Measurements from ENCODE around the gene B3GNT7.

Gene B3GNT7

DNA sequence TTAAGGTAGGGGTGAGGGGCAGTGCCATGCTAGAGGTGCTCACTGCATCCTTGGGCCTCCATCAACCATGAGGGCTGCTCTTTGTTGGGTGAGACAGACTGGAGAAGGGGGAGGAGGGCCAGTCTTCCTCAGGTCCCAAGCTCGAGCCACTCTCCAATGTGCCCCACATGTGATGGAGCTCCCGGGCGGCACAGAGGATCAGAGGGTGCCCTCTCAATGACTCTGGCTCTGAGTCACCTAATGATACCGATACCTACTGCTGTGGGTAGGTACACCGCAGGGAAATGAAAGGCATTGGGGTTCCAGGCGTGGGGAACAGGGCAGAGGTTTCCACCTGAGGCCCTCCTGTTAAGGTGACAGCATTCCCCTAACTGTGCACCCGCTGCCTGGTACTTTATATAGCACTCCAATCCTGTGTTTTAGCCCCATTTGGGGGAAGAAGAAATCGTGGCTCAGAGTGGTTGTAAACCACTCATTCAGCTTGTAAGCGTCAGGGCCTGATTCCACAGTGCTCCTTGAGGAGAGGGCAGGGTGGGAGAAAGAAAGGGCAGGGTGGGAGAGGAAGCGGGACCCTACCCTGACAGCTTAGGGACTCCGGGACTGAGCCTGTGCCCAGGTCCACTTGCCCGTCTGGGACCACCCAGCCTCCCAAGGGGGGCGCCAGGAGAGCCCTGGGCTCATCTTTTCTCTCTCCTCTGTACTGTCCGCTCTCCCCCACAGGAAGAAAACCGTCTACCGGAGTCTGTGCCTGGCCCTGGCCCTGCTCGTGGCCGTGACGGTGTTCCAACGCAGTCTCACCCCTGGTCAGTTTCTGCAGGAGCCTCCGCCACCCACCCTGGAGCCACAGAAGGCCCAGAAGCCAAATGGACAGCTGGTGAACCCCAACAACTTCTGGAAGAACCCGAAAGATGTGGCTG lies 1.8 kb downstream of the B3GNT7 start:
- Histone ChIP-seq H3K36me3 (ENCODE audit: control insufficient read depth in 2 of 2, insufficient read depth in 1 of 2, low read length in 2 of 2) (no peaks in the 10 kb centered on the region), H3K4me1 (ENCODE audit: control insufficient read depth, insufficient read depth, low read length) (no peaks in the 10 kb centered on the region), H3K9me3 (ENCODE audit: control insufficient read depth, insufficient read depth, low read depth, low read length) (no peaks in the 10 kb centered on the region), H3K27ac (ENCODE audit: extremely low read depth, low read depth, low read length) (no peak overlapping the region), H3K4me3 (ENCODE audit: low read depth, low read length) (no peak overlapping the region)
- TF ChIP-seq ZNF654 (tag by site-specific recombination; IDR thresholded peaks at IDR 0.05; ENCODE audit: low read depth) (no peak), ZSCAN16 (tag by site-specific recombination; IDR thresholded peaks at IDR 0.05) (no peak), HOXC10 (CRISPR knock-in tag; IDR thresholded peaks at IDR 0.05) (no peak), GLI2 (tag by site-specific recombination; IDR thresholded peaks at IDR 0.05; ENCODE audit: borderline replicate concordance, low read depth) (no peak), ZNF629 (tag by site-specific recombination; IDR thresholded peaks at IDR 0.05) (no peak), ZNF248 (tag by site-specific recombination; IDR thresholded peaks at IDR 0.05) (no peak), ZNF202 (tag by site-specific recombination; IDR thresholded peaks at IDR 0.05; ENCODE audit: borderline replicate concordance) (no peak), ZNF660 (tag by site-specific recombination; IDR thresholded peaks at IDR 0.05) (no peak), ZNF292 (tag by site-specific recombination; IDR thresholded peaks at IDR 0.05; ENCODE audit: borderline replicate concordance, low read depth) (no peak), ZNF404 (tag by site-specific recombination; IDR thresholded peaks at IDR 0.05) (no peak), ZNF600 (tag by site-specific recombination; IDR thresholded peaks at IDR 0.05) (no peak), ZNF335 (tag by site-specific recombination; conservative IDR thresholded peaks at IDR 0.05) (no peak), ZBTB7A (tag by site-specific recombination; IDR thresholded peaks at IDR 0.05; ENCODE audit: low read depth) (no peak), ZNF366 (tag by site-specific recombination; conservative IDR thresholded peaks at IDR 0.05) (no peak), YY1 (tag by site-specific recombination; IDR thresholded peaks at IDR 0.05) (no peak)
- TF ChIP-seq, protein P1, sequence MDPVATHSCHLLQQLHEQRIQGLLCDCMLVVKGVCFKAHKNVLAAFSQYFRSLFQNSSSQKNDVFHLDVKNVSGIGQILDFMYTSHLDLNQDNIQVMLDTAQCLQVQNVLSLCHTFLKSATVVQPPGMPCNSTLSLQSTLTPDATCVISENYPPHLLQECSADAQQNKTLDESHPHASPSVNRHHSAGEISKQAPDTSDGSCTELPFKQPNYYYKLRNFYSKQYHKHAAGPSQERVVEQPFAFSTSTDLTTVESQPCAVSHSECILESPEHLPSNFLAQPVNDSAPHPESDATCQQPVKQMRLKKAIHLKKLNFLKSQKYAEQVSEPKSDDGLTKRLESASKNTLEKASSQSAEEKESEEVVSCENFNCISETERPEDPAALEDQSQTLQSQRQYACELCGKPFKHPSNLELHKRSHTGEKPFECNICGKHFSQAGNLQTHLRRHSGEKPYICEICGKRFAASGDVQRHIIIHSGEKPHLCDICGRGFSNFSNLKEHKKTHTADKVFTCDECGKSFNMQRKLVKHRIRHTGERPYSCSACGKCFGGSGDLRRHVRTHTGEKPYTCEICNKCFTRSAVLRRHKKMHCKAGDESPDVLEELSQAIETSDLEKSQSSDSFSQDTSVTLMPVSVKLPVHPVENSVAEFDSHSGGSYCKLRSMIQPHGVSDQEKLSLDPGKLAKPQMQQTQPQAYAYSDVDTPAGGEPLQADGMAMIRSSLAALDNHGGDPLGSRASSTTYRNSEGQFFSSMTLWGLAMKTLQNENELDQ (tag by site-specific recombination; IDR thresholded peaks at IDR 0.05; ENCODE audit: low read depth): no peak
- TF ChIP-seq, protein P2, sequence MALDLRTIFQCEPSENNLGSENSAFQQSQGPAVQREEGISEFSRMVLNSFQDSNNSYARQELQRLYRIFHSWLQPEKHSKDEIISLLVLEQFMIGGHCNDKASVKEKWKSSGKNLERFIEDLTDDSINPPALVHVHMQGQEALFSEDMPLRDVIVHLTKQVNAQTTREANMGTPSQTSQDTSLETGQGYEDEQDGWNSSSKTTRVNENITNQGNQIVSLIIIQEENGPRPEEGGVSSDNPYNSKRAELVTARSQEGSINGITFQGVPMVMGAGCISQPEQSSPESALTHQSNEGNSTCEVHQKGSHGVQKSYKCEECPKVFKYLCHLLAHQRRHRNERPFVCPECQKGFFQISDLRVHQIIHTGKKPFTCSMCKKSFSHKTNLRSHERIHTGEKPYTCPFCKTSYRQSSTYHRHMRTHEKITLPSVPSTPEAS (tag by site-specific recombination; IDR thresholded peaks at IDR 0.05): no peak
- TF ChIP-seq, protein P3, sequence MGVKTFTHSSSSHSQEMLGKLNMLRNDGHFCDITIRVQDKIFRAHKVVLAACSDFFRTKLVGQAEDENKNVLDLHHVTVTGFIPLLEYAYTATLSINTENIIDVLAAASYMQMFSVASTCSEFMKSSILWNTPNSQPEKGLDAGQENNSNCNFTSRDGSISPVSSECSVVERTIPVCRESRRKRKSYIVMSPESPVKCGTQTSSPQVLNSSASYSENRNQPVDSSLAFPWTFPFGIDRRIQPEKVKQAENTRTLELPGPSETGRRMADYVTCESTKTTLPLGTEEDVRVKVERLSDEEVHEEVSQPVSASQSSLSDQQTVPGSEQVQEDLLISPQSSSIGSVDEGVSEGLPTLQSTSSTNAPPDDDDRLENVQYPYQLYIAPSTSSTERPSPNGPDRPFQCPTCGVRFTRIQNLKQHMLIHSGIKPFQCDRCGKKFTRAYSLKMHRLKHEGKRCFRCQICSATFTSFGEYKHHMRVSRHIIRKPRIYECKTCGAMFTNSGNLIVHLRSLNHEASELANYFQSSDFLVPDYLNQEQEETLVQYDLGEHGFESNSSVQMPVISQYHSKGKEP (tag by site-specific recombination; IDR thresholded peaks at IDR 0.05): no peak
- ChIA-PET POLR2A (interaction anchor here (1.3 kb wide), 1 partner anchor 14 kb away, joined by 3 read pairs; no protein-coding TSS in a partner anchor), CTCF (interaction anchor here (1.0 kb wide), 1 partner anchor 170 kb away, joined by 4 read pairs; no protein-coding TSS in a partner anchor)

DNA sequence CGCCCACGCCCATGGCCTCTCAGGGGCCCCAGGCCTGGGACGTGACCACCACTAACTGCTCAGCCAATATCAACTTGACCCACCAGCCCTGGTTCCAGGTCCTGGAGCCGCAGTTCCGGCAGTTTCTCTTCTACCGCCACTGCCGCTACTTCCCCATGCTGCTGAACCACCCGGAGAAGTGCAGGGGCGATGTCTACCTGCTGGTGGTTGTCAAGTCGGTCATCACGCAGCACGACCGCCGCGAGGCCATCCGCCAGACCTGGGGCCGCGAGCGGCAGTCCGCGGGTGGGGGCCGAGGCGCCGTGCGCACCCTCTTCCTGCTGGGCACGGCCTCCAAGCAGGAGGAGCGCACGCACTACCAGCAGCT lies 2.4 kb downstream of the B3GNT7 start:
- Histone ChIP-seq H3K36me3 (ENCODE audit: control insufficient read depth in 2 of 2, insufficient read depth in 1 of 2, low read length in 2 of 2) (no peaks in the 10 kb centered on the region), H3K27ac (ENCODE audit: extremely low read depth, low read depth, low read length) (no peak overlapping the region), H3K4me3 (ENCODE audit: low read depth, low read length) (no peak overlapping the region), H3K4me1 (ENCODE audit: control insufficient read depth, insufficient read depth, low read length) (no peaks in the 10 kb centered on the region), H3K9me3 (ENCODE audit: control insufficient read depth, insufficient read depth, low read depth, low read length) (no peaks in the 10 kb centered on the region)
- POLR2A ChIA-PET: no interaction called here
- CTCF ChIA-PET: interaction anchor here (1.2 kb wide), 1 partner anchor 15 kb away, joined by 5 read pairs; no protein-coding TSS in a partner anchor
- TF ChIP-seq IKZF3 (tag by site-specific recombination; IDR thresholded peaks at IDR 0.05) (no peak), ZXDB (tag by site-specific recombination; IDR thresholded peaks at IDR 0.05) (no peak), EGR2 (tag by site-specific recombination; IDR thresholded peaks at IDR 0.05; ENCODE audit: low read depth) (no peak)
- TF ChIP-seq, protein P4, sequence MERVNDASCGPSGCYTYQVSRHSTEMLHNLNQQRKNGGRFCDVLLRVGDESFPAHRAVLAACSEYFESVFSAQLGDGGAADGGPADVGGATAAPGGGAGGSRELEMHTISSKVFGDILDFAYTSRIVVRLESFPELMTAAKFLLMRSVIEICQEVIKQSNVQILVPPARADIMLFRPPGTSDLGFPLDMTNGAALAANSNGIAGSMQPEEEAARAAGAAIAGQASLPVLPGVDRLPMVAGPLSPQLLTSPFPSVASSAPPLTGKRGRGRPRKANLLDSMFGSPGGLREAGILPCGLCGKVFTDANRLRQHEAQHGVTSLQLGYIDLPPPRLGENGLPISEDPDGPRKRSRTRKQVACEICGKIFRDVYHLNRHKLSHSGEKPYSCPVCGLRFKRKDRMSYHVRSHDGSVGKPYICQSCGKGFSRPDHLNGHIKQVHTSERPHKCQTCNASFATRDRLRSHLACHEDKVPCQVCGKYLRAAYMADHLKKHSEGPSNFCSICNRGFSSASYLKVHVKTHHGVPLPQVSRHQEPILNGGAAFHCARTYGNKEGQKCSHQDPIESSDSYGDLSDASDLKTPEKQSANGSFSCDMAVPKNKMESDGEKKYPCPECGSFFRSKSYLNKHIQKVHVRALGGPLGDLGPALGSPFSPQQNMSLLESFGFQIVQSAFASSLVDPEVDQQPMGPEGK (tag by site-specific recombination; IDR thresholded peaks at IDR 0.05): no peak

All from HEK293 (cell line).